Heart right ventricle (tissue), 16 donors: ENCODE results near the gene MCM3AP. TPM values are rescaled to one million over a fixed set of nuclear protein-coding genes. Genes with fewer than 3 reads are reported as not detected.

Experiments used
- ATAC-seq, 8 donors: fragments of 200-7000 bp; cut with Tn5 transposase; one replicate each; pipeline ENCODE4 v1.9.1; 2020; ENCODE audit warnings: mild to moderate bottlenecking in 8 of 8, moderate library complexity in 8 of 8, moderate number of reproducible peaks in 1 of 8
- DNase-seq, 2 donors: peaks; one replicate each; pipeline ENCODE4 v3.0.0-alpha.2; 2020
- H3K27ac ChIP-seq, 10 donors: fragments of 200-600 bp; sonication (generic) in 2 of 10; one replicate each; pipeline versions ENCODE4 v1.5.0 to v1.8.0; 2020 to 2022; ENCODE audit warnings: mild to moderate bottlenecking in 3 of 10
- H3K27me3 ChIP-seq, 7 donors: fragments of 200-600 bp; one replicate each; pipeline ENCODE4 v1.8.0; 2021 to 2022; ENCODE audit warnings: mild to moderate bottlenecking in 2 of 7
- H3K36me3 ChIP-seq, 9 donors: fragments of 200-600 bp; sonication (generic) in 1 of 9; one replicate each; pipeline versions ENCODE4 v1.5.0 to v1.8.0; 2020 to 2022; ENCODE audit warnings: mild to moderate bottlenecking in 2 of 9
- H3K4me1 ChIP-seq, 9 donors: fragments of 200-600 bp; sonication (generic) in 1 of 9; one replicate each; pipeline versions ENCODE4 v1.5.0 to v1.8.0; 2020 to 2022; ENCODE audit warnings: mild to moderate bottlenecking in 4 of 9
- H3K4me3 ChIP-seq, 10 donors: fragments of 200-600 bp; sonication (generic) in 2 of 10; one replicate each; pipeline versions ENCODE4 v1.5.0 to v1.8.0; 2020 to 2022; ENCODE audit warnings: mild to moderate bottlenecking in 7 of 10, moderate library complexity in 2 of 10
- H3K9me3 ChIP-seq, 11 donors: fragments of 200-600 bp in 10 of 11; sonication (generic) in 2 of 11; one replicate each; pipeline versions ENCODE4 v1.5.0 to v1.8.0; 2013 to 2022; ENCODE audit warnings: mild to moderate bottlenecking in 2 of 11, control low read depth in 1 of 11, moderate library complexity in 1 of 11
- CTCF ChIP-seq, 9 donors: fragments of 200-600 bp; sonication (generic) in 2 of 9; IDR thresholded peaks; one replicate each; pipeline versions ENCODE4 v1.5.0 to v1.8.0; 2021 to 2022; ENCODE audit warnings: antibody characterized with exemption in 9 of 9, mild to moderate bottlenecking in 5 of 9, moderate library complexity in 1 of 9
- WGBS, 2 donors: extraction: QIAGEN DNeasy Blood & Tissue Kit; methylation state at CpG; one replicate each; pipeline ENCODE4 v1.1.7; 2013; ENCODE audit warnings: inconsistent platforms in 1 of 2; 5-methylcytosine and 5-hydroxymethylcytosine counted together
- intact Hi-C, 10 donors: fragments of 100-400 bp; cut with DNase I; formaldehyde crosslinking; loops; one replicate each; pipeline versions ENCODE4 v1.11.1 to v1.14.2; 2022
- polyA plus RNA-seq, 2 donors: library from polyadenylated mRNA; stranded (reverse); fragments of 200-250 nt; gene quantifications; one replicate each; pipeline ENCODE4 v1.2.3, GENCODE V29; 2013
- total RNA-seq, 10 donors: library from RNA; stranded (reverse); fragmentation: NEBNext Ultra II Directional in 3 of 10; extraction: Animal tissue kit (Norgen Biotek cat#: 25700) in 3 of 10; gene quantifications; one replicate each; pipeline versions ENCODE4 v1.2.1 to v1.2.4, GENCODE V29; 2021 to 2023
- donor health status: Arrhythmogenic right ventricular cardiomyopathy.
- donor health status: ischemic (EF 13 %, LVEDD 7.1; RV severe dilation, severe dysfunction).
- donor health status: healthy with polysubstance abuse.
- donor health status: DM: no; HTN: yes; CAD: no.
- donor health status: DM: no; HTN: no; CAD: no.
- donor health status: ischemic (EF 25% LVEDD 6.9; RV normal size, moderate dysfunction).
- donor health status: ischemic (EF 25% LVEDD 5.7; RV mildly dilated, moderate dysfunction).
- donor health status: healthy.
- donor health status: DM: yes; HTN: yes; CAD: no.
- donor health status: Ischemic cardiomyopathy.
- donor health status: ischemic (EF 35%, LVEDD 5.7; RV mildly dilated, moderate dysfunction).
- donor health status: nonischemic (EF 11% LVEDD 7.7; RV severe dilation, severe dysfunction).
- donor health status: DM: yes; HTN: yes; CAD: no.
- donor health status: PGD.
- donor health status: ischemic (EF 29% LVEDD 5.4; RV normal size, mild dysfunction).
- donor health status: nonischemic (EF 23%, LVEDD 6.1; RV moderate dilation, normal function).

Gene MCM3AP
- total and polyA plus RNA-seq, 12 donors: 31.0 to 68.4 (median 52.0) TPM

GRCh38 chr21:46213620-46214286, 71.7 kb downstream of the MCM3AP start:
- Histone ChIP-seq H3K9me3 (no peaks in the 10 kb centered on the region), H3K4me1 (peaks cover 0 to 7% (median 0%) of the 10 kb centered on the region in 9 donors), H3K27me3 (no peaks in the 10 kb centered on the region), H3K36me3 (peaks cover 0 to 91% (median 22%) of the 10 kb centered on the region in 9 donors), H3K27ac (no peak overlapping the region), H3K4me3 (no peak overlapping the region)
- no peak for ATAC-seq
- DNase-seq: no peak
- intact Hi-C loops: loop anchor here in 2 of 10 donors (10.0 kb wide), 1 partner anchor 59 kb away; the partner anchor contains the start of gene FTCD (in 2 of the 2)
- 75 to 85% methylated on average over 15 of the region's 15 CpGs for WGBS, 2 donors
- no peak for TF ChIP-seq CTCF (IDR thresholded peaks at IDR 0.05)

GRCh38 chr21:46212721-46213484, 72.5 kb downstream of the MCM3AP start:
- Histone ChIP-seq H3K4me3 (no peak overlapping the region), H3K9me3 (no peaks in the 10 kb centered on the region), H3K36me3 (peaks cover 0 to 96% (median 24%) of the 10 kb centered on the region in 9 donors), H3K27me3 (no peaks in the 10 kb centered on the region), H3K4me1 (peaks cover 0 to 7% (median 0%) of the 10 kb centered on the region in 9 donors), H3K27ac (no peak overlapping the region)
- DNase-seq (no peak), ATAC-seq (no peak)
- 93 to 95% methylated on average over 18 of the region's 18 CpGs for WGBS, 2 donors
- no peak for TF ChIP-seq CTCF (IDR thresholded peaks at IDR 0.05)
- intact Hi-C loops: loop anchor here in 2 of 10 donors (10.0 kb wide), 1 partner anchor 58 kb away; the partner anchor contains the start of gene FTCD (in 2 of the 2)

GRCh38 chr21:46211786-46212720, 73.4 kb downstream of the MCM3AP start:
- H3K36me3 ChIP-seq: peaks cover 0 to 98% (median 32%) of the 10 kb centered on the region in 9 donors
- H3K9me3 ChIP-seq: no peaks in the 10 kb centered on the region
- peaks cover 0 to 7% (median 0%) of the 10 kb centered on the region in 9 donors for H3K4me1 ChIP-seq
- no peak for TF ChIP-seq CTCF (IDR thresholded peaks at IDR 0.05)
- no peak for DNase-seq
- WGBS, 2 donors: 89 to 96% methylated on average over 23 of the region's 23 CpGs
- intact Hi-C loops: loop anchor here in 2 of 10 donors (10.0 kb wide), 1 partner anchor 57 kb away; the partner anchor contains the start of gene FTCD (in 2 of the 2)
- no peak overlapping the region for H3K27ac ChIP-seq
- H3K27me3 ChIP-seq: no peaks in the 10 kb centered on the region
- ATAC-seq: no peak
- no peak overlapping the region for H3K4me3 ChIP-seq
